ENCODE data around the gene EXOC7.

Gene EXOC7

GRCh38 chr17:76051561-76051960 lies 52.0 kb downstream of the EXOC7 start:
- no peak overlapping the region for H3K27ac ChIP-seq
- no peak for TF ChIP-seq ZFX (IDR thresholded peaks at IDR 0.05; ENCODE audit: borderline replicate concordance)
- no peak for TF ChIP-seq CTCF (IDR thresholded peaks at IDR 0.05)

DNA sequence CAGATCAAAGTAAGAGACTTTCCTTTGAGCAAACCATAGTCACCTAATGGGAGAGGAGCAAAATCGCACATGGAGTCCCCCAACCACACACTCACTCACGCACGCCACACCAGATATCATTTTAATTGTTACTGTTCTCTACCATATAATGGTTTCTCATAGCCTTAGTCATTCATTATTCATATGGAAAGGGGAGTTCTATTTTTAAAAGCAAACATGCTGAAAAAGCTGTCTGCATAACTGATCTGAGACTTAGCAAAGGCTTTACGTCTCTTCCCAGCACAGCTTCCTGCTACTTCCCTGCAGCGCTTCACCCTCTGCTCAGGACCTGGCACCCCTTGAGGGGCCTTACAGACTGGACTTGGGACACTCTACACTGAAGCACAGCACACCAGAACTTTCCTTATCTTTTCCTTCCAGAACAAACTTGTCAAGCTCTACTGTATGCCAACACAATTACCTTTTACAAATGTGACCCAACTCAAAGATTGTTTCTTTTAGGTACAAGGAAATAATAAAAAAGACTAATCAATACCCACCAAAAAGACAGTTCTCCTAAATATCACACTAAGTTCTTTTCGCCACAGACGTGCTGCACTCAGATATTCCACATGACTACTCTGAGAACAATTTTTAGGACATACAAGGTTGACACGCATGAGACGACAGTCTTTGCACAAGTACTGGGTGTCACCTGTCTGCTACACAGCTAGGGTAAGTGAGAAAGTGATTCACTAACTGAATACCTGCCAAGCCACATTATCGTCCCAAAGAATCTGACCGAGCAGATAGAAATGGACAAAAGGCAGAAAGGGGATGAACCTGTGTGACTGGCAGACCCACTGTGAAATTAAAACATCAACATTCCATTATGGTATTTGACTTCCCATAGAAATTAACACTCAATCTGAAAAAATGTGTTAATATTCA lies 52.8 kb downstream of the EXOC7 start:
- no peak overlapping the region for H3K27ac ChIP-seq
- TF ChIP-seq CTCF (IDR thresholded peaks at IDR 0.05) (no peak), ZFX (IDR thresholded peaks at IDR 0.05; ENCODE audit: borderline replicate concordance) (no peak)

- H3K27ac ChIP-seq, result no peak overlapping the region
- TF ChIP-seq CTCF (IDR thresholded peaks at IDR 0.05) (no peak), ZFX (IDR thresholded peaks at IDR 0.05; ENCODE audit: borderline replicate concordance) (no peak)
Measured at GRCh38 chr17:76049836-76050537, 53.6 kb downstream of the EXOC7 start.

GRCh38 chr17:76049239-76049638 lies 54.3 kb downstream of the EXOC7 start:
- H3K27ac ChIP-seq, result no peak overlapping the region
- no peak for TF ChIP-seq CTCF (IDR thresholded peaks at IDR 0.05)
- no peak for TF ChIP-seq ZFX (IDR thresholded peaks at IDR 0.05; ENCODE audit: borderline replicate concordance)

- H3K27ac ChIP-seq, result no peak overlapping the region
- TF ChIP-seq CTCF (IDR thresholded peaks at IDR 0.05) (no peak), ZFX (IDR thresholded peaks at IDR 0.05; ENCODE audit: borderline replicate concordance) (no peak)
Measured at GRCh38 chr17:76048711-76049110, 54.9 kb downstream of the EXOC7 start.

DNA sequence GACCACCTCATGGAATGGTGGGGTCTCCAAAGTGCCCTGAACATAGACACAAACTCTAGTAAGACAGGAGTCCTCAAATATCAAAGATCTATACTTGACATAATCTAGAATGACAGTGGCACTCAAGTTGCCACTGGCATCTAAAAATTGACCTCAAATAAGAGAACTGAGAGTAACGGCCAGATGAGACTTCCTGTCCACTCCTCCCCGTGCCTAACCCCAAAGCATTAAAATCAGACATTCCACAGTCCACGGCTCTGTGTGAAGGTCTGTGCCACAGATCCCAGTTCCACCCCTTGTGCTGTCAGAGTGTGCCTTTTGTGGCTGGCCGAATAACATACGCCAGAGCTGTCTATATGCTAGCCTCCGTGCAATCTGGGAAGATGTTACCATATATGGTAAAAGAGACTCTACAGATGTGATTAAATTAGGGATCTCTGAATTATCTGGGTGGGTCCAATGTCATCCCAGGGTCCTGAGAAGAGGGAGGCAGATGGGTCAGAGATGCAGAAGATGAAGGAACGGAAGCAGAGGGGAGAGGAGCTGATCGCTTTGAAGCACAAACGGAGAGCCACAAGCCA lies 55.5 kb downstream of the EXOC7 start:
- no peak overlapping the region for H3K27ac ChIP-seq
- TF ChIP-seq ZFX (IDR thresholded peaks at IDR 0.05; ENCODE audit: borderline replicate concordance), result no peak
- no peak for TF ChIP-seq CTCF (IDR thresholded peaks at IDR 0.05)

Measured in 22Rv1 (cell line).